ENCODE data around the gene BEST1.

BEST1 gene

GRCh38 chr11:61950035-61950547 lies at the start of gene BEST1:
Gene BEST1 (plus strand): TSS chr11:61950351. CDS start chr11:61951807, 1,456 bp downstream.
- DNase-seq = no peak

GRCh38 chr11:61901397-61901796 lies 48.8 kb upstream of the BEST1 start:
- no peak for DNase-seq

- DNase-seq = no peak
Measured at GRCh38 chr11:61902313-61902712, 47.8 kb upstream of the BEST1 start.

GRCh38 chr11:61903845-61904244 lies 46.3 kb upstream of the BEST1 start:
- DNase-seq = no peak

GRCh38 chr11:61904539-61905048 lies 45.6 kb upstream of the BEST1 start:
- no peak for DNase-seq

- no peak for DNase-seq
Measured at GRCh38 chr11:61905067-61905696, 45.0 kb upstream of the BEST1 start.

GRCh38 chr11:61905801-61906521 lies 44.2 kb upstream of the BEST1 start:
- DNase-seq = no peak

GRCh38 chr11:61906522-61906909 lies 43.6 kb upstream of the BEST1 start:
- no peak for DNase-seq

GRCh38 chr11:61907282-61907681 lies 42.9 kb upstream of the BEST1 start:
- DNase-seq = no peak

- no peak for DNase-seq
Measured at GRCh38 chr11:61907871-61908729, 42.1 kb upstream of the BEST1 start.

- no peak for DNase-seq
Measured at GRCh38 chr11:61908730-61909316, 41.3 kb upstream of the BEST1 start.

- DNase-seq = no peak
Measured at GRCh38 chr11:61910187-61911127, 39.7 kb upstream of the BEST1 start.

GRCh38 chr11:61911128-61911700 lies 38.9 kb upstream of the BEST1 start:
- DNase-seq = no peak

GRCh38 chr11:61911701-61912529 lies 38.2 kb upstream of the BEST1 start:
- DNase-seq = no peak

- no peak for DNase-seq
Measured at GRCh38 chr11:61912530-61912898, 37.6 kb upstream of the BEST1 start.

- DNase-seq = no peak
Measured at GRCh38 chr11:61912991-61913698, 37.0 kb upstream of the BEST1 start.

- no peak for DNase-seq
Measured at GRCh38 chr11:61913699-61914395, 36.3 kb upstream of the BEST1 start.

GRCh38 chr11:61914471-61915171 lies 35.5 kb upstream of the BEST1 start:
- DNase-seq = no peak
